ENCODE data around the gene ENPEP. TPM values are rescaled to one million over a fixed set of nuclear protein-coding genes. Genes with fewer than 3 reads are reported as not detected.

ENPEP gene
- total RNA-seq, 1 donor from 2014 or later, result 1.7 TPM

DNA sequence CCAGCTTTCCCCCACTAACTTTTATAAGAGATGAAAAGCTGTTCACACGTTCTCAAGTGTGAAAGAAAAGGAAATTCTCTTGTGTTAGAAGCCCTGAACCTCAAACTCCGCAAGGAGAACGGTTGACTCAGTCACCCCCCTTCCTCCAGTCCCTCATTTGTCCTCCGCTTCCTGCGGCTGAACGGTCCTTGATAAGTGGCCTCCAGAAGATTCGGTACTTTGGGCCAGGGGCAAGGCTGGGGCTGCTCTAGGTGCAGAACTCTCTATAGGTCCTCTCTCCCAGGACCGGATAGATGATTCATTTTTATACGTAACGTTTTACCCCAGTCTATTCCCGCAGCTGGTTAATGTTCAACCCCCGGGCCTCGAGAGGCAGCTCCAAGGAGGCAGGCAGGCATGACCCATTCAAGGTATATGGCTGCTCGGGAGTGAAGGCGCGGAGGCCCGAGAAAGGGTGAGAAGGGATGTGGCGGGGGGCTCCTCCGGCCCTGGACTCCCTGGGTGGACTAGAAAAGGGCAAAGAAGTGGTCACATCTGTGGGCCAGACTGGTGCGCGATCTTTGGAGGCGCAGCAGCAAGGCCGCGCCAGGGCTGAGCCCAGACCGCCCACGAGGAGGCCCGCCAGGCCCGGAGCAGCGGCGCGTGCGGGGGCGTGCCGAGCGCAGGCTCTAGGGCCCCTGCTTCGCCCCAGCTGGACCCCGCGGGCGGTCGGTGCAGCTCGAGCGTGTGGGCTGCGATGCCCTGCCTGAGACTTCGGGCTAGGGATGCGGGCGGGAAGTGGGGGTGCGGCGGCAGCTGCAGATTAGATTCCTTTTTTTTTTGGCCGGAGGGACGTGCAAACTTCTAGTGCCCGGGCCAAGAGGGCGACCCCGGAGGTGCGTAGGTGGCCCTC is 135.2 kb downstream of the ENPEP start:
- H3K9me3 ChIP-seq, result no peaks in the 10 kb centered on the region
- peak overlapping the region; percentile 14 to 42 for H3K4me3 ChIP-seq
- peaks cover 3% of the 10 kb centered on the region in 2 donors for H3K4me1 ChIP-seq
- H3K36me3 ChIP-seq, result no peaks in the 10 kb centered on the region
- H3K27ac ChIP-seq, result no peak overlapping the region
- DNase-seq (ENCODE audit: low spot score in 2 of 2), result no peak
- TF ChIP-seq, protein P1, sequence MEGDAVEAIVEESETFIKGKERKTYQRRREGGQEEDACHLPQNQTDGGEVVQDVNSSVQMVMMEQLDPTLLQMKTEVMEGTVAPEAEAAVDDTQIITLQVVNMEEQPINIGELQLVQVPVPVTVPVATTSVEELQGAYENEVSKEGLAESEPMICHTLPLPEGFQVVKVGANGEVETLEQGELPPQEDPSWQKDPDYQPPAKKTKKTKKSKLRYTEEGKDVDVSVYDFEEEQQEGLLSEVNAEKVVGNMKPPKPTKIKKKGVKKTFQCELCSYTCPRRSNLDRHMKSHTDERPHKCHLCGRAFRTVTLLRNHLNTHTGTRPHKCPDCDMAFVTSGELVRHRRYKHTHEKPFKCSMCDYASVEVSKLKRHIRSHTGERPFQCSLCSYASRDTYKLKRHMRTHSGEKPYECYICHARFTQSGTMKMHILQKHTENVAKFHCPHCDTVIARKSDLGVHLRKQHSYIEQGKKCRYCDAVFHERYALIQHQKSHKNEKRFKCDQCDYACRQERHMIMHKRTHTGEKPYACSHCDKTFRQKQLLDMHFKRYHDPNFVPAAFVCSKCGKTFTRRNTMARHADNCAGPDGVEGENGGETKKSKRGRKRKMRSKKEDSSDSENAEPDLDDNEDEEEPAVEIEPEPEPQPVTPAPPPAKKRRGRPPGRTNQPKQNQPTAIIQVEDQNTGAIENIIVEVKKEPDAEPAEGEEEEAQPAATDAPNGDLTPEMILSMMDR (IDR thresholded peaks at IDR 0.05), result no peak
- H3K27me3 ChIP-seq, result peaks cover 35% of the 10 kb centered on the region
- intact Hi-C loops (cut with DNase I), result no loop called here

DNA sequence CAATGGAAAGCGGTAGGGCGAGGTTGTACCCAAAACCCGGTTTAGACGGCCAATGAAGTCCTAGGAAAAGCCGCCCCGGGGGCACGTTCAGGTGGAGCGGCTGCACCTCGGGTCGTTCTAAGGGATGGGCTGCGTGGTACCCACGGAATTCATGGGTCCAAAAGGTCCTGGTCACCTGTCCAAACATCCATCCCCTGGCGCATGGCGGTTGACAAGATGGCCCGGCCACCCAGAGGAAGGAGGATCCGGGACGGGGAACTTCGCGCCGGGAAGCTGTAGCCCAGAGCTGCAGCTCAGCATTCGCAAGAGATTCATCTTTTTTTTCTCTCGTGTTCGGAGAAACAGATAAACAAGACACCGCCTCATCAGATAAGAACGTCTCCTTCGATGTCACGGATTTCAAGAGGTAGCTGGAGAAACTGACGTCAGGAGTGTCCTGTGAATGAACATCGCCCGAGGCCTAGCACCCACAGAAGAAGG is 136.1 kb downstream of the ENPEP start:
- no peak overlapping the region for H3K27ac ChIP-seq
- H3K4me3 ChIP-seq, result no peak overlapping the region
- H3K4me1 ChIP-seq, result peaks cover 3% of the 10 kb centered on the region in 2 donors
- peaks cover 35% of the 10 kb centered on the region for H3K27me3 ChIP-seq
- no peaks in the 10 kb centered on the region for H3K9me3 ChIP-seq
- DNase-seq (ENCODE audit: low spot score in 2 of 2), result no peak
- intact Hi-C loops (cut with DNase I), result no loop called here
- no peaks in the 10 kb centered on the region for H3K36me3 ChIP-seq
- TF ChIP-seq, protein P1 (IDR thresholded peaks at IDR 0.05), result no peak

DNA sequence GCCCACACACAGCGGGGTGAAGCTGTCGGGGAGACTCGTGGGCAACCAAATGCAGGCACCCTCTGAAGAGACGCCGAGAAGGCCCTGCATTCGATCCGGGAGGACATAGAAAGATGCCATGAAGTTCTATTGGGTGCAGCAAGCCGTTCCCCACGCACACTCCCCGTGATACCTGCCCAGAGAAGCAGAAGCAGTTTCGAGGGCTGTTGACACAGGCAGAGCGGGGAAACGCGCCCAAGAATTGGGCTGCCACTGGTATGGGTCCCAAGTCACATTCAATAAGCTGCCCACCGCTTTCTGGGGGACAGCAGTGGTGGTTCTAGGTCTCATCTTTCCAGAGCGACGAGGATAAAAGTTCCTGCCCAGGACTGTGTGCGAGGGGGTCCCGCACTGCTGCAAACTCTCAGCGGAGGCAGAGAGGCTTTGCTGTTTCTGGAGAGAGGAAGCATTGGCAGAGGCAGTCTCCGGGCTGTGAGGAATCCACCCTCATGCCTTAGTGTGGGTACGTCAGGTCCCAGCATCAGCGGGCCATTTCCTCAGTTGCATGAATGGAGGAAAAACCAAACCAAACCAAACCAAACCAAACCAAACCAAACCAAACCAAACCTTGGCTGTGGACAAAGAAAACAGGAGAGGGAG is 136.8 kb downstream of the ENPEP start:
- no peak for DNase-seq (ENCODE audit: low spot score in 2 of 2)
- intact Hi-C loops (cut with DNase I), result no loop called here
- TF ChIP-seq, protein P1 (IDR thresholded peaks at IDR 0.05), result no peak
- H3K27ac ChIP-seq, result no peak overlapping the region
- H3K4me3 ChIP-seq, result no peak overlapping the region
- H3K4me1 ChIP-seq, result peaks cover 3% of the 10 kb centered on the region in 2 donors
- H3K27me3 ChIP-seq, result peaks cover 35% of the 10 kb centered on the region
- H3K36me3 ChIP-seq, result no peaks in the 10 kb centered on the region
- H3K9me3 ChIP-seq, result no peaks in the 10 kb centered on the region

DNA sequence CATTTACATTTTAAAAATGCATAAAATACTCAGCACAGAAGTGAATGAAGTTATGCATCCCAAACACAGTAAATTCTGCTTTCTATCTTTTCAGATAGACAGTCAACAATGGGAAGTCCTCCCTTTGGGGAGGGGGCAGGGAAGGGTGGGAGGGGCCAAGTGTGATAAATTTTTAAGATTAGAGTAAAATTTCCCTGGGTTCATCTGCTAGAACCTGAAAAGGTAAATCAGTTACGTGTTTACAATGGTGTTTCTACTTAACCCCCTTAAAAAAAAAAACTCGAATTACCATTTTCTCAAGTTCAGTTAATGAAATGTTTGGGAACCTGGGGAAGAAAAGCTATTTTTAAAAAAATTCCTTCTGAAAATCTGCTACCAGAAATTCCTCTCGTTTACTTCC is 137.8 kb downstream of the ENPEP start:
- no peaks in the 10 kb centered on the region for H3K9me3 ChIP-seq
- intact Hi-C loops (cut with DNase I), result no loop called here
- no peak overlapping the region for H3K4me3 ChIP-seq
- DNase-seq (ENCODE audit: low spot score in 2 of 2), result no peak
- H3K27me3 ChIP-seq, result peaks cover 44% of the 10 kb centered on the region
- peaks cover 3% of the 10 kb centered on the region in 2 donors for H3K4me1 ChIP-seq
- TF ChIP-seq, protein P1 (IDR thresholded peaks at IDR 0.05), result no peak
- no peaks in the 10 kb centered on the region for H3K36me3 ChIP-seq
- no peak overlapping the region for H3K27ac ChIP-seq

DNA sequence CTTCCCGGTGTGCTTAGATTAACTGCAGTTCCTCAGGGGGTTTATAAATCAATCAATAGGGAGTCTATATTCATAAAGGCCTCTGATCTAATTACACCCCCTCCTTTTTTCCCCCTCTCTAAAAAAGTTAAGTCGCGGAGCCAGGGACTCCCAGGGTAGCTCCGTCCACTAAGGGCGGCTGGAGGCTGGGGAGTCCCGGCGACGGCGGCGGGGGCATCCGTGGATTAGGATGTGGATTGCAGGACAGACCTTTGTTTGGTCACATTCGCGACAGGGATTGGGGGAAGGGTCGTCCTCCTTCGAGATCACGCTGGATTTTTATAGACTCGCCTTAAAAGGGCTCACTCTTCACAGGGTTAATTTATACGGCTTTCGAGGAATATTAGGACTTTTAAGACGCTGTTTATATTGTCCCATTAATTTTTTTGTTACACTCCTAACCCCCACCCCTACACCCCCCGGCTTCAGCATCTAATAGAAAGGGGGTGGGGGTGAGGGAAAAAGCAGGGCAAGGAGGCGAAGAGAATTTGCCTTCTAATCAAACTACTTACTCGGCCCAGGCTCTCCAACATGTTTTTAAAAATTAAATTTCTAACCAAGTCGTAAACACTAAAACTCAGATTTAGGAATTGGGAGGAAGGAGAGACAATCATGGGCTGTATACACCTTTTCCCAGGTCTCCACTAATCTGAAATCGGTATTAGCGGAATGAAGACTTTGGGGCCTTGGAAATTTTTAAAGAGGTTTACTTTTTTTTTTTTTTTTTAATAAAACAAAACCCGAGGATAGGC is 138.4 kb downstream of the ENPEP start:
- H3K4me1 ChIP-seq, result peaks cover 3% of the 10 kb centered on the region in 2 donors
- no peaks in the 10 kb centered on the region for H3K36me3 ChIP-seq
- H3K4me3 ChIP-seq, result no peak overlapping the region
- peaks cover 50% of the 10 kb centered on the region for H3K27me3 ChIP-seq
- H3K9me3 ChIP-seq, result no peaks in the 10 kb centered on the region
- H3K27ac ChIP-seq, result no peak overlapping the region
- intact Hi-C loops (cut with DNase I), result no loop called here
- TF ChIP-seq, protein P1 (IDR thresholded peaks at IDR 0.05), result no peak
- DNase-seq (ENCODE audit: low spot score in 2 of 2), result no peak

All from ascending aorta (tissue), 2 donors.